ENCODE results near the gene CORO2B. TPM values are rescaled to one million over a fixed set of nuclear protein-coding genes. Genes with fewer than 3 reads are reported as not detected.
A peak's percentile ranks its signal among the peaks of the same experiment; 100 is the strongest.

Gene CORO2B
- total RNA-seq, 1 donor from 2014 or later = 3.9 TPM

DNA sequence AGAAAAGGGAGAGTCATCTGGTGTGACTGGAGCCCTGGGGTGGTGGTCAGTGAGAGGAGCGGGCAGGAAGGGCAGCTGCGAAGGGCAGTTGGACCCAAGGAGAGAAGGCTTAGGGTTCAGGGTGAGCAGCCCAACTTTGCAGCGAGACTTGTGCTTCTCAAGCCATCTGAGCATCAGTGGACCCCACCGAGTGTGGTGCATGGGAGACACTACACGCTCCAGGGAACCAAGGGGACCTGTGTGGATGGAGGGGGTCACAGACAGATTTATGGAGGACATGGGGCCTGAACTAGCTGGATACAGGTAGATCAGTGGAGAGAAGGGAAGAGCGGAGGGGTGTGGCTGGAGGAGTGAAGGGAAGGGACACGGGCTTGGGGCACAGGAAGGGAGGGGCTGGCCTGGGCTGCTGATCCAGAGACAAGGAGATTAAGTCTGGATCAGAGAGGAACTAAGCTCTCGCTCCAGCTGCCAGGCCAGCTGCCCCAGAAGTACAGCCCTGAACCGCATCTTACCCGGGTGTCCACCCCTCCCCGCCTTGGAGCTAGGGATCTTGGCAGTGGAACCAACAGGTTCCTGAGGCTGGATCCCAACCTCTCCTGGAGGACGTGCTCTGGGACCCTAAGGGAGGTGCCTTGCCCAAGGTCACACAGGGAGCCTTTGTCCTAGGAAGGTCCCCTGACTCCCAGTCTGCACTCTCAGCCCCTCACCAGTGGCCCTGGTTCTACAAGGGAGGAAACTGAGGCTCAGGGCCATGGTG lies 120.5 kb downstream of the CORO2B start:
- Mint-ChIP-seq H3K9me3 (no peaks in the 10 kb centered on the region), H3K4me3 (no peak overlapping the region), H3K4me1 (ENCODE audit: unreplicated experiment) (peaks cover 29% of the 10 kb centered on the region), H3K27me3 (peaks cover 7% of the 10 kb centered on the region), H3K36me3 (no peaks in the 10 kb centered on the region), H3K27ac (no peak overlapping the region)
- DNase-seq (ENCODE audit: extremely low spot score, unreplicated experiment) = no peak
- TF ChIP-seq, protein P1, sequence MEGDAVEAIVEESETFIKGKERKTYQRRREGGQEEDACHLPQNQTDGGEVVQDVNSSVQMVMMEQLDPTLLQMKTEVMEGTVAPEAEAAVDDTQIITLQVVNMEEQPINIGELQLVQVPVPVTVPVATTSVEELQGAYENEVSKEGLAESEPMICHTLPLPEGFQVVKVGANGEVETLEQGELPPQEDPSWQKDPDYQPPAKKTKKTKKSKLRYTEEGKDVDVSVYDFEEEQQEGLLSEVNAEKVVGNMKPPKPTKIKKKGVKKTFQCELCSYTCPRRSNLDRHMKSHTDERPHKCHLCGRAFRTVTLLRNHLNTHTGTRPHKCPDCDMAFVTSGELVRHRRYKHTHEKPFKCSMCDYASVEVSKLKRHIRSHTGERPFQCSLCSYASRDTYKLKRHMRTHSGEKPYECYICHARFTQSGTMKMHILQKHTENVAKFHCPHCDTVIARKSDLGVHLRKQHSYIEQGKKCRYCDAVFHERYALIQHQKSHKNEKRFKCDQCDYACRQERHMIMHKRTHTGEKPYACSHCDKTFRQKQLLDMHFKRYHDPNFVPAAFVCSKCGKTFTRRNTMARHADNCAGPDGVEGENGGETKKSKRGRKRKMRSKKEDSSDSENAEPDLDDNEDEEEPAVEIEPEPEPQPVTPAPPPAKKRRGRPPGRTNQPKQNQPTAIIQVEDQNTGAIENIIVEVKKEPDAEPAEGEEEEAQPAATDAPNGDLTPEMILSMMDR (conservative IDR thresholded peaks at IDR 0.05) = no peak

- H3K4me3 Mint-ChIP-seq = no peak overlapping the region
- DNase-seq (ENCODE audit: extremely low spot score, unreplicated experiment) = no peak
Observed at GRCh38 chr15:68699881-68700454, 121.2 kb downstream of the CORO2B start.

DNA sequence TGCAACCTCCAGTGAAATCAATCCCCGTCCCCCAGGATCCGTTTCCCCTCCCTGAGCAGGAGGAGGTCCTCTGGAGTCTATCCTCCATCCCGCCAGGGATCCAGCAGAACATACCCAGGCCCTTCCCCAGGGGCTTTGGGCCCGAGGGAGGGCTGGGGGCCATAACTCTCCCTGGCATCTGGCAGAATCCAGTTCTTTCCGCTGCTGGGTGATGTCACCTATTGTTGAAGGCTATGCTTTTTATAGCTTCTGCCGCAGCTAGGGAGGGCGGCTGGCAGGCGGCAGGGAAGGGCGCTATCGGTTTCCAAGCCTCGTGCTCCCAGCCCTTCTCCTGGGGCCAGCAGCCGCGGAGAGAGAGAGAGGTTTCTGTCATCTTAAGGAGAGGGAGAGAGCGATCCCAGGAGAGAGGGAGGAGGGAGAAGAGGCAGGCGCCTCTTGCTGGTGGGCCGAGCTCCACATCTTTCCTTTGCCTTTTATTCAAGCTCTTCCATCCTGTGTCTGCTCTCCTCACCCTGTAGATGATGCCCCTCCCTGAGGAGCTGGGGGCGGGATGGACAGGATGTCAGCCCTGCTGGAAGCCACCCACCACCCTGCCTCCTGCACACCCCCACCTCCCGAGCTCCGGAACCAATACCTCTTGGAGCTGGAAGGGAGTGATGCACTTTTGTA lies 121.8 kb downstream of the CORO2B start:
- DNase-seq (ENCODE audit: extremely low spot score, unreplicated experiment) = no peak
- Mint-ChIP-seq H3K36me3 (no peaks in the 10 kb centered on the region), H3K9me3 (no peaks in the 10 kb centered on the region), H3K4me3 (peak overlapping the region; percentile 62), H3K27ac (peak overlapping the region; percentile 67), H3K27me3 (peaks cover 7% of the 10 kb centered on the region), H3K4me1 (ENCODE audit: unreplicated experiment) (peaks cover 29% of the 10 kb centered on the region)
- TF ChIP-seq, protein P1 (conservative IDR thresholded peaks at IDR 0.05) = no peak

More at GRCh38 chr15:68699881-68700454, 121.2 kb downstream of the CORO2B start:
- Mint-ChIP-seq H3K9me3 (no peaks in the 10 kb centered on the region), H3K27me3 (peaks cover 7% of the 10 kb centered on the region), H3K4me1 (ENCODE audit: unreplicated experiment) (peaks cover 34% of the 10 kb centered on the region), H3K27ac (peak overlapping the region; percentile 67), H3K36me3 (no peaks in the 10 kb centered on the region)
- TF ChIP-seq, protein P1 (conservative IDR thresholded peaks at IDR 0.05) = no peak

GRCh38 chr15:68701886-68702285 lies 123.1 kb downstream of the CORO2B start:
- TF ChIP-seq, protein P1 (conservative IDR thresholded peaks at IDR 0.05) = no peak
- Mint-ChIP-seq H3K4me1 (ENCODE audit: unreplicated experiment) (peaks cover 30% of the 10 kb centered on the region), H3K36me3 (no peaks in the 10 kb centered on the region), H3K9me3 (no peaks in the 10 kb centered on the region), H3K4me3 (no peak overlapping the region), H3K27ac (no peak overlapping the region), H3K27me3 (peaks cover 7% of the 10 kb centered on the region)
- no peak for DNase-seq (ENCODE audit: extremely low spot score, unreplicated experiment)

GRCh38 chr15:68704496-68705021 lies 125.8 kb downstream of the CORO2B start:
- no peak overlapping the region for H3K4me3 Mint-ChIP-seq
- peak overlapping the region; percentile 75 for H3K27ac Mint-ChIP-seq
- no peaks in the 10 kb centered on the region for H3K36me3 Mint-ChIP-seq
- H3K27me3 Mint-ChIP-seq = peaks cover 7% of the 10 kb centered on the region
- H3K9me3 Mint-ChIP-seq = no peaks in the 10 kb centered on the region
- DNase-seq (ENCODE audit: extremely low spot score, unreplicated experiment) = no peak
- TF ChIP-seq, protein P1 (conservative IDR thresholded peaks at IDR 0.05) = no peak
- peaks cover 25% of the 10 kb centered on the region for H3K4me1 Mint-ChIP-seq (ENCODE audit: unreplicated experiment)

Data from type B pancreatic cell (in vitro differentiated cells).